ENCODE measurements around the gene CD300H. TPM values are rescaled to one million over a fixed set of nuclear protein-coding genes. Genes with fewer than 3 reads are reported as not detected.
A peak's percentile ranks its signal among the peaks of the same experiment; 100 is the strongest.

CD300H gene
- total RNA-seq, 1 donor from 2014 or later, result not detected

DNA sequence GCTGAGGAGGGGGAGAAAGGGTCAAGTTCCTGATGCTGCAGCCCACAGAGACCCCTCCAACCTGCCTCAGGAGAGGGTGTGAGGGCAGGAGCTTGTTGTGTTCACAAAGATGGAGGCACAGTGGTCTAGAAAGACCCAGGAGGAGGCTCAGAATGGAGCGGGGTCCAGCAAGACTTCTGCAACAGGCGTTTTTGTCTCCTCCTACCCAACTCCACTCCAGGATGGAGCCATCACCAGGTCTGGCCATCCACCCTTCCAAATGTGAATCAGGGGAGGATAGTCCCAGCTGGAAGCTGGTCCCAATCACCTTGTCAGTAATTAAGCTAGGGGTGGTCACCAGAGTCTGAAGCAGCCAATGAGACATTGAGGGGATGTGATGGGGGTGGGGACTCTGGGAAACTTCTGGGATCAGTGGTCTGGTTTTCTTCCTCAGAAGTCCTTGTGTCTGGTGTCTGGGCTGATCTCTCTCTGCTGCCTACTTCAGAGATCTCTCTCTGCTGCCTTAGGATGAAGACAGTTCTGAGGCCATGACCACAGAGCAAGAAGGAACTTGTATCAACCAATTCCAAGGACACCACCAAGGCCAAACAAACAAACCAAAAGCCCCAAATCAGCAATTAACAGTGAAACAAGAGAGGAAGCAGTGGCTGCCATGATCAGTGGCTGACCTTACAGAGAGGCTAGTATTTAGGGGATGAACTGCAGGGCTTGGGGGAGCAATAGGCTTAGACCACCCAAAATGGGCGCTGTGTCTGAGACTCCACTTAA lies 50.6 kb downstream of the CD300H start:
- H3K4me1 Mint-ChIP-seq (ENCODE audit: unreplicated experiment), result peaks cover 8% of the 10 kb centered on the region
- TF ChIP-seq, protein P1, sequence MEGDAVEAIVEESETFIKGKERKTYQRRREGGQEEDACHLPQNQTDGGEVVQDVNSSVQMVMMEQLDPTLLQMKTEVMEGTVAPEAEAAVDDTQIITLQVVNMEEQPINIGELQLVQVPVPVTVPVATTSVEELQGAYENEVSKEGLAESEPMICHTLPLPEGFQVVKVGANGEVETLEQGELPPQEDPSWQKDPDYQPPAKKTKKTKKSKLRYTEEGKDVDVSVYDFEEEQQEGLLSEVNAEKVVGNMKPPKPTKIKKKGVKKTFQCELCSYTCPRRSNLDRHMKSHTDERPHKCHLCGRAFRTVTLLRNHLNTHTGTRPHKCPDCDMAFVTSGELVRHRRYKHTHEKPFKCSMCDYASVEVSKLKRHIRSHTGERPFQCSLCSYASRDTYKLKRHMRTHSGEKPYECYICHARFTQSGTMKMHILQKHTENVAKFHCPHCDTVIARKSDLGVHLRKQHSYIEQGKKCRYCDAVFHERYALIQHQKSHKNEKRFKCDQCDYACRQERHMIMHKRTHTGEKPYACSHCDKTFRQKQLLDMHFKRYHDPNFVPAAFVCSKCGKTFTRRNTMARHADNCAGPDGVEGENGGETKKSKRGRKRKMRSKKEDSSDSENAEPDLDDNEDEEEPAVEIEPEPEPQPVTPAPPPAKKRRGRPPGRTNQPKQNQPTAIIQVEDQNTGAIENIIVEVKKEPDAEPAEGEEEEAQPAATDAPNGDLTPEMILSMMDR (conservative IDR thresholded peaks at IDR 0.05), result no peak
- H3K27ac Mint-ChIP-seq, result no peak overlapping the region
- no peak for DNase-seq (ENCODE audit: extremely low spot score, unreplicated experiment)
- H3K9me3 Mint-ChIP-seq, result peaks cover 16% of the 10 kb centered on the region
- no peak overlapping the region for H3K4me3 Mint-ChIP-seq
- H3K36me3 Mint-ChIP-seq, result peaks cover 10% of the 10 kb centered on the region
- peaks cover 42% of the 10 kb centered on the region for H3K27me3 Mint-ChIP-seq

DNA sequence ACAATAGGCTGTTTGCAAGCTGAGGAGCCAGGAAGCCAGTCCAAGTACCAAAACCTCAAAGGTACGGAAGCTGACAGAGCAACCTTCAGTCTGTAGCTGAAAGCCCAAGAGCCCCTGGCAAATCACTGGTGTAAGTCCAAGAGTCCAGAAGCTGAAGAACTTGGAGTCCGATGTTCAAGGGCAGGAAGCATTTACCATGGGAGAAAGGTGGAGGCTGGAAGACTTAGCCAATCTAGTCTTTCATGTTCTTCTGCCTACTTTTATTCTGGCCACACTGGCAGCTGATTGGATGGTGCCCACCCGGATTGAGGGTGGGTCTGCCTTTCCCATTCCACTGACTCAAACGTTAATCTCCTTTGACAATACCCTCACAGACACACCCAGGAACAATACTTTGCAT lies 51.4 kb downstream of the CD300H start:
- TF ChIP-seq, protein P1 (conservative IDR thresholded peaks at IDR 0.05), result no peak
- peaks cover 8% of the 10 kb centered on the region for H3K4me1 Mint-ChIP-seq (ENCODE audit: unreplicated experiment)
- H3K9me3 Mint-ChIP-seq, result peaks cover 16% of the 10 kb centered on the region
- no peak for DNase-seq (ENCODE audit: extremely low spot score, unreplicated experiment)
- no peak overlapping the region for H3K27ac Mint-ChIP-seq
- H3K36me3 Mint-ChIP-seq, result peaks cover 10% of the 10 kb centered on the region
- peaks cover 45% of the 10 kb centered on the region for H3K27me3 Mint-ChIP-seq
- no peak overlapping the region for H3K4me3 Mint-ChIP-seq

DNA sequence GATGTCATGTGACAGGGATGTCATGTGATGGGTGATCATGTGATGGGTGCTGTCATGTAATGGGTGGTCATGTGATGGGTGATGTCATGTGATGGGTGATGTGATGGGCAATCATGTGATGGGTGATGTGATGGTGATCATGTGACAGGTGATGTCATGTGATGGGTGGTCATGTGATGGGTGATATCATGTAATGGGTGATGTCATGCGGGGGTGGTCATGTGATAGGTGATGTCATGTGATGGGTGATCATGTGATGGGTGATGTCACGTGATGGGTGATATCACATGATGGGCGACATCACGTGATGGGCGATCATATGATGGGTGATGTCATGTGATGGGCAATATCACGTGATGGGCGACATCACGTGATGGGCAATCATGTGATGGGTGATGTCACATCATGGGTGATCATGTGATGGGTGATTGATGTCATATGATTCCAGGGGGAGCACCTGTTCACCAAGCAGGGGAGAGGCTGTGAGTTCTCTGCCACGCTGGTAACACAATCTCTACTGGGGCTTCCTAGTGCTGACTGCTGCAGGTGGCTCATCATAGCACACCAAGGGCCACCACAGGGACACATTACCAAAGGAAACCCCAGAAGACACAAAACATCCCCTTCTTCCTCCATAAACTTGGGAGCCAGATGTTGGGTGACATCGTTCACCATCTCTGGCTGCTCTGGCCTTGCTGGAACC lies 52.5 kb downstream of the CD300H start:
- H3K27ac Mint-ChIP-seq, result peak overlapping the region; percentile 92

DNA sequence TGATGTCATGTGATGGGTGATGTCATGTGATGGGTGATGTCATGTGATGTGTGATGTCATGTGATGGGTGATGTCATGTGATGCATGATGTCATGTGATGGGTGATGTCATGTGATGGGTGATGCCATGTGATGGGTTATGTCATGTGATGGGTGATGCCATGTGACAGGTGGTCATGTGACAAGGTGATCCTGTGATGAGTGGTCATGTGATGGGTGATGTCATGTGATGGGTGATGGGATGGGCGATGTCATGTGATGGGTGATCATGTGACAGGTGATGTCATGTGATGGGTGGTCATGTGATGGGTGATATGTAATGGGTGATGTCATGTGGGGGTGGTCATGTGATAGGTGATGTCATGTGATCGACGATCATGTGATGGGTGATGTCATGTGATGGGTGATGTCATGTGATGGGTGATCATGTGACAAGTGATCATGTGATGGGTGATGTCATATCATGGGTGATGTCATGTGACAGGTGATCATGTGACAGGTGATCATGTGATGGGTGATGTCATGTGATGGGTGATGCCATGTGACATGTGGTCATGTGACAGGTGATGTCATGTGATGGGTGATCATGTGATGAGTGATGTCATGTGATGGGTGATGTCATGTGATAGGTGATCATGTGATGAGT lies 53.2 kb downstream of the CD300H start:
- DNase-seq (ENCODE audit: extremely low spot score, unreplicated experiment), result no peak
- TF ChIP-seq, protein P1 (conservative IDR thresholded peaks at IDR 0.05), result no peak
- H3K4me3 Mint-ChIP-seq, result peak overlapping the region; percentile 79
- peaks cover 46% of the 10 kb centered on the region for H3K27me3 Mint-ChIP-seq
- peaks cover 8% of the 10 kb centered on the region for H3K4me1 Mint-ChIP-seq (ENCODE audit: unreplicated experiment)
- peaks cover 10% of the 10 kb centered on the region for H3K36me3 Mint-ChIP-seq
- peaks cover 16% of the 10 kb centered on the region for H3K9me3 Mint-ChIP-seq
- H3K27ac Mint-ChIP-seq, result peak overlapping the region; percentile 92

More for the DNA sequence above, 52.5 kb downstream of the CD300H start:
- Mint-ChIP-seq H3K4me3 (peak overlapping the region; percentile 79), H3K27me3 (peaks cover 43% of the 10 kb centered on the region), H3K36me3 (peaks cover 10% of the 10 kb centered on the region), H3K9me3 (peaks cover 16% of the 10 kb centered on the region), H3K4me1 (ENCODE audit: unreplicated experiment) (peaks cover 8% of the 10 kb centered on the region)
- no peak for DNase-seq (ENCODE audit: extremely low spot score, unreplicated experiment)
- TF ChIP-seq, protein P1 (conservative IDR thresholded peaks at IDR 0.05), result no peak

DNA sequence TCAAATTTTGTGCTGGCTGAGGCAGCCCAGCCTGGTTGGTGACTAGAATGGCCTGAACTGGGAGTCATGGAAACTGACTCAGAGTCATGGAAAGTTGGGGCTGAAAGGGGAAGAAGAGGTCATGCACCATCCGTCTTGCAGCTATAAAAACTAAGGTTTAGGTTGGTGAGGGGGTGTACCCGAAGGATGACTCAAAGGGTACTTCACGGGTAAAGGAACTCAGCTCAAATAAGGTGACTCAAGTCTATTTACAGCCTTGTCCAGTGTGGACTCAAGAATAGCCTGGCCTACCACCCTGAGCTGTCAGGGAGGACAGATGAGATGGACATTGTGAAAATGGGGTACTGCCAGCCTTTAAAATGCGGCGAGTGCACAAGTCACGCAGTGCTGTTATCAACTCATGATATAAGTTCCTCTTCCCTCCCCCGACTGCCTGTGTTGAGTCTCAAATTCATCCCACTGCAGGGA lies 54.7 kb downstream of the CD300H start:
- Mint-ChIP-seq H3K27me3 (peaks cover 49% of the 10 kb centered on the region), H3K27ac (no peak overlapping the region), H3K4me1 (ENCODE audit: unreplicated experiment) (peaks cover 8% of the 10 kb centered on the region), H3K9me3 (peaks cover 12% of the 10 kb centered on the region), H3K36me3 (peaks cover 10% of the 10 kb centered on the region), H3K4me3 (no peak overlapping the region)
- TF ChIP-seq, protein P1 (conservative IDR thresholded peaks at IDR 0.05), result no peak
- DNase-seq (ENCODE audit: extremely low spot score, unreplicated experiment), result peak; percentile 24
